ENCODE results near the gene UTS2B. TPM values are rescaled to one million over a fixed set of nuclear protein-coding genes. Genes with fewer than 3 reads are reported as not detected.
A peak's percentile ranks its signal among the peaks of the same experiment; 100 is the strongest.

Gene UTS2B
- total RNA-seq, 2 experiments from 2014 or later: not detected

DNA sequence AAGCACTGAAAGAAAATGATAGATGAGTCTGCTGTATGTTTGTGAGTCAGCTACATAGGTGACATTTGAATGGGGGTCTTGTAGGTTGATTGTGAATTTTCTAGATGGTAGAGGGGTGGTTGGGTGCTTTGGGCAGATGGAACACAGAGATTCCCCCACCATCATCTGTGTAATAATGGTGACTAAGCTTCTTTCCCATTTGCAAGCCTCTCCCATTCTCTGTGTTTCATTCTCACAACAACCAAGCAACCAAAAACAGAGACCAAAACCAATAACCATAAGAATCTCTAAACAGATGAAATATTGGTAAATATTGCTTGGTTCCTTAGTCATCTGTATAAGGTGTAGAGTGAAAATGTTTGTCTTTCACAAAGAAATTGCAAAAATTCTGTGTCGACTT is 17.8 kb upstream of the UTS2B start:
- H3K4me3 Mint-ChIP-seq: no peak overlapping the region
- H3K9me3 Mint-ChIP-seq (ENCODE audit: low read depth): no peaks in the 10 kb centered on the region
- H3K4me1 Mint-ChIP-seq: peaks cover 25% of the 10 kb centered on the region
- H3K27ac Mint-ChIP-seq: no peak overlapping the region
- intact Hi-C loops (cut with DNase I, micrococcal nuclease): no loop called here
- DNase-seq: no peak
- CTCF ChIA-PET: no interaction called here
- POLR2A ChIA-PET: no interaction called here
- H3K27me3 Mint-ChIP-seq: no peaks in the 10 kb centered on the region
- H3K36me3 Mint-ChIP-seq (ENCODE audit: low read depth): no peaks in the 10 kb centered on the region
- ATAC-seq: no peak

DNA sequence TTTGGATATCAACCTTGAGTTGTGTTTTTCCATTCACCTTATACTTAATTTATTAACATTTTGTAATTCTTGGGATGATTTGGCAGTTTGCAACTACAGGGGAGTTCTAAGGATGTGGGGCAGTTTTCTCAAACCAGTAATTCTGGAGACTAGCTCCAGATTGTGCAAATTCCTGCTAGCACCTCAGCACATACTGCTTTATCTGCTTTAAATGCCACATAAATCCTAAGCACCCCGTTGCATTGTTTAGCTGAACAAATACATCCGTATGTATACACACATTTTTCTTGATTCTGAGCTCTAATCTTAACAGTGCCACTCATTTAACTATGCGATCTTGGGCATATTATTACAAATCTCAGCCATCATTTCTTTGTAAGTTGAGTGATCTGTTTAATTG is 16.9 kb upstream of the UTS2B start:
- CTCF ChIA-PET: no interaction called here
- ATAC-seq: no peak

DNA sequence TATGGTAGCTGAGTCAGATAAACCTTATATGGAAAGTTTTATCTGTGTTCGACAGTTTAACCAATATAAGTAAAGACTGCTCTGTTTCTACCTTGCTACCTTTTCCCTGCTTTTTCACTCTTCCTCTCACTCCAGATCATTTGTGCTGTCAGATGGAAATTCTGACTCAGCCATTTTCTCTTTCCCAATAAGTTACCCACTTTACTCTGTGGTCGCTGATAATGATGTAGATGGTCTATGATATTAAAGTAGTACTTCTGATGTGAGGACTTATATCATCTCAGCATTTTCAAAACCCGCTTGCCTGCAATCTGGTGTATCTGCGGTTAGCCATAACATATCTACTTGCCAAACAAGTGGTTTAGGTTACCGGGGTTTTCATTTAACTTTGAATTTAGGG is 15.0 kb upstream of the UTS2B start:
- ChIA-PET CTCF (no interaction called here), POLR2A (no interaction called here)
- Mint-ChIP-seq H3K4me1 (peaks cover 26% of the 10 kb centered on the region), H3K27me3 (no peaks in the 10 kb centered on the region), H3K27ac (no peak overlapping the region), H3K36me3 (ENCODE audit: low read depth) (no peaks in the 10 kb centered on the region), H3K4me3 (no peak overlapping the region), H3K9me3 (ENCODE audit: low read depth) (no peaks in the 10 kb centered on the region)
- intact Hi-C loops (cut with DNase I, micrococcal nuclease): no loop called here
- DNase-seq (no peak), ATAC-seq (peak; percentile 30)

More for the DNA sequence above, 16.9 kb upstream of the UTS2B start:
- intact Hi-C loops (cut with DNase I, micrococcal nuclease): no loop called here
- H3K27ac Mint-ChIP-seq: no peak overlapping the region
- H3K27me3 Mint-ChIP-seq: no peaks in the 10 kb centered on the region
- POLR2A ChIA-PET: no interaction called here
- H3K4me3 Mint-ChIP-seq: no peak overlapping the region
- no peaks in the 10 kb centered on the region for H3K36me3 Mint-ChIP-seq (ENCODE audit: low read depth)
- H3K9me3 Mint-ChIP-seq (ENCODE audit: low read depth): no peaks in the 10 kb centered on the region
- DNase-seq: no peak
- peaks cover 25% of the 10 kb centered on the region for H3K4me1 Mint-ChIP-seq

DNA sequence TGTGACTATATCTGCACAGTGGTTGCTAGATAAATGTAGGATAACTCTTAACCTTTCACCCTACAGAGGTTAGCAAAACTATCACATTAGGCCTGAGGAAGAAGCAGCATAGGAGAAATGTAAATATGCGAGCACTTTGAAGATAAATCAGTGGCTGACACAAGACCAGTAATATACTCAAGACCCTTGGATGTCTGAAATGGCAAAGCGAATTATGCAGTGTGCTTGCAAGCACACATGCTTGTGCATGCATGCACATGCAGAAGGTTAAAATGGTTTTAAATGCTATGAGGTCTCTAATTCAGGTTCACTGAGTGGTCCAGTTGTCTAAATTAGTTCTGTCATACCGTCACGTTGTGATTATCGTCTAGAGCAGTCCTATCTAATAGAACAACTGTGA is 13.6 kb upstream of the UTS2B start:
- ATAC-seq: no peak
- intact Hi-C loops (cut with DNase I, micrococcal nuclease): no loop called here
- H3K27ac Mint-ChIP-seq: no peak overlapping the region
- no peak for DNase-seq
- H3K4me3 Mint-ChIP-seq: no peak overlapping the region
- H3K27me3 Mint-ChIP-seq: no peaks in the 10 kb centered on the region
- no peaks in the 10 kb centered on the region for H3K9me3 Mint-ChIP-seq (ENCODE audit: low read depth)
- ChIA-PET POLR2A (no interaction called here), CTCF (no interaction called here)
- no peaks in the 10 kb centered on the region for H3K36me3 Mint-ChIP-seq (ENCODE audit: low read depth)
- H3K4me1 Mint-ChIP-seq: peaks cover 33% of the 10 kb centered on the region

DNA sequence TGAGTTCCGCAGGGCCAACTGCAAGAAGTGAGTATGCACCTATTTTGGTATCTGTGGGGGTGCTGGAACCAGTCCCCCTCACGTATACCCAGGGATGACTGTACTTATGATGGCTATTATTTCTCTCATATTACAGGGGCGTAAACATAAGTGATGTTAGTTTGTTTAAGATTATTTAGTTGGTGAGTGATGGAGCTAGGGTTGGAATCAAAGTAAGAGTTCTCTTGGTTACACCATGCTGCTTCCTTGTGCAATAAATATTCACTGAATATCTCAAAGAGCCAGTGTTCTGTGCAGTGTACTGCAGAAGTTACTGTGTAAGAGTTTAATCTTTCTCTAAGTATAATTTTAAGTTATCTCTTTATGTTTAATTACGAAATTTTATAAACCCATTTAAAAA is 12.8 kb upstream of the UTS2B start:
- intact Hi-C loops (cut with DNase I, micrococcal nuclease): no loop called here
- Mint-ChIP-seq H3K9me3 (ENCODE audit: low read depth) (no peaks in the 10 kb centered on the region), H3K4me3 (no peak overlapping the region), H3K36me3 (ENCODE audit: low read depth) (no peaks in the 10 kb centered on the region), H3K27ac (no peak overlapping the region), H3K27me3 (no peaks in the 10 kb centered on the region), H3K4me1 (peaks cover 34% of the 10 kb centered on the region)
- ChIA-PET POLR2A (no interaction called here), CTCF (interaction anchor here (0.7 kb wide), 1 partner anchor 282 kb away, joined by 4 read pairs; no protein-coding TSS in a partner anchor)
- DNase-seq: no peak
- no peak for ATAC-seq

DNA sequence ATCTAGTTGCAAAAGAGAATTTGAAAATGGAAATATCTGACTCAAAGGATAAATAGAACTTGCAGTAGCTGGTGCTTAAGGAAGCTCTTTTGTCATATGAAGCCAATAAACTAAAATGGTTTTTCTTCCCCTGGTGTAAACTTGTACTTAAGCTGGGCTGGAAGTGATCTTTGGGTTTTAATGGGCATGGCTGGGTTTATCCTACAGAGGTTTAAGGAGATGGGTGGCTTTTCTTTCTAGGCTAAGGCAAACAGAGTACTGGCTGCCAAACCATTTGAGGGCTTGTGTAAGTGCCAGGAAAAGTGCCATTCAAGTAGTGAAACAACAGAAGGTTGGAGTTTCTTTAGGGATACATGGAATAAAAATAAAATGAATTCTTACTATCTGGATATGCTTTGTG is 12.1 kb upstream of the UTS2B start:
- ChIA-PET CTCF (no interaction called here), POLR2A (no interaction called here)
- no peaks in the 10 kb centered on the region for H3K9me3 Mint-ChIP-seq (ENCODE audit: low read depth)
- H3K4me1 Mint-ChIP-seq: peaks cover 35% of the 10 kb centered on the region
- no peaks in the 10 kb centered on the region for H3K36me3 Mint-ChIP-seq (ENCODE audit: low read depth)
- H3K27me3 Mint-ChIP-seq: no peaks in the 10 kb centered on the region
- no peak overlapping the region for H3K4me3 Mint-ChIP-seq
- ATAC-seq (no peak), DNase-seq (no peak)
- intact Hi-C loops (cut with DNase I, micrococcal nuclease): no loop called here
- H3K27ac Mint-ChIP-seq: no peak overlapping the region

DNA sequence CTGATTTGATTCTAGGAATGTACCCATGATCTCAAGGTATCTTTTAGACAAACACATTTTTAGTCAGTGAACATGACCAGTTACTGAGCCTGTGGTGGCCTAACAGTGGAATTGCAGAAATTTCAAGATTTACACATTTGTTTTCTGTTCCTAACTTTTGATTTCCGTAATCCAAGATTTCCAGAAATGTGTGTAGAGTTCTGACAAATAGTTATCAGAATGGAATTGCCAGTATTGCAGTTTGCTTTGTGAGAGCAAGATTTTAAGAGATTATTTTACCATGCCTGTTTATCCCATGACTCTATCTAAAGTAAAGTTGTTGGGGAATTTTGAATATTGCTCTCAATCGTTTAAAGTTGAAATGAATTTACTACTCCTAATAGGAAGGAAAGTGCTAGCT is 11.7 kb upstream of the UTS2B start:
- CTCF ChIA-PET: no interaction called here
- peaks cover 38% of the 10 kb centered on the region for H3K4me1 Mint-ChIP-seq

DNA sequence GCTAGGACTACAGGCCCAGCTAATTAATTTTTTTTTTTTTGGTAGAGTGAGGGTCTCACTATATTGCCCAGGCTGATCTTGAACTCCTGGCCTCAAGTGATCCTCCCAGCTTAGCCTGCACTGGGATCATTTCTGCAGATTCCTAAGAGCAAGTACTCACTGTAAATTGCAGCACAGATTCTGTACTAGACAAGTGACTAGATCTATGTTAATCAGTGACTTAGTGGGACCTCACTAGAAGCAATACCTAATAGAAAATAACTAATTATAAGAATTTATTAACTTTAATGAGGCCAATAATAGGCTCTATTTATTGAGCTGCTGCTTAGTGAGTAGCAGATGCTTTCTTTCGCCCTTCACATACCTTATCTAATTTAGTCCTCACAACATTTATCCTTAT is 10.6 kb upstream of the UTS2B start:
- ATAC-seq: no peak
- CTCF ChIA-PET: interaction anchor here (0.9 kb wide), 1 partner anchor 14 kb away, joined by 3 read pairs; no protein-coding TSS in a partner anchor

More for the DNA sequence above, 11.7 kb upstream of the UTS2B start:
- POLR2A ChIA-PET: no interaction called here
- ATAC-seq: no peak
- H3K9me3 Mint-ChIP-seq (ENCODE audit: low read depth): no peaks in the 10 kb centered on the region
- no peaks in the 10 kb centered on the region for H3K27me3 Mint-ChIP-seq
- intact Hi-C loops (cut with DNase I, micrococcal nuclease): no loop called here
- H3K27ac Mint-ChIP-seq: no peak overlapping the region
- H3K4me3 Mint-ChIP-seq: no peak overlapping the region
- no peaks in the 10 kb centered on the region for H3K36me3 Mint-ChIP-seq (ENCODE audit: low read depth)
- no peak for DNase-seq

DNA sequence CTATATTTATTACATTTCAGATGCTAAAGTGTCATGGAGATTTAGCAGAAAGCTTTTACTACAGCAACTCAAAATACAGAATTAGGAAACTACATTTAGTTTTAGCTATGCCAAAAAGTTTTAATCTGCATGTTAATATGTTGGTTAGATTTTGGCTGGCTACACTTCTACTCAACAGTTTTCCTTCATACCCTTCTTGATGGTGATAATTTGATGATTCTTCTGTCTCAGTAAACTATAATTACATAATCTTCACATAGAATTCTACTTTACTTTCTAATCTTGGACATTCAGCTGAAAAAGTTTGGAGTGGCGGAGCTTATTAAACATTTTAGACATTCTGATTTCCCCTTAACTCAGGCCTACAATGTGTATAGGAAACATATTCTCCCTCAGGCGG is 10.0 kb upstream of the UTS2B start:
- no peak for ATAC-seq
- no peaks in the 10 kb centered on the region for H3K9me3 Mint-ChIP-seq (ENCODE audit: low read depth)
- H3K27ac Mint-ChIP-seq: no peak overlapping the region
- H3K4me1 Mint-ChIP-seq: peaks cover 46% of the 10 kb centered on the region
- no peaks in the 10 kb centered on the region for H3K36me3 Mint-ChIP-seq (ENCODE audit: low read depth)
- ChIA-PET POLR2A (no interaction called here), CTCF (interaction anchor here (0.9 kb wide), 1 partner anchor 15 kb away, joined by 3 read pairs; no protein-coding TSS in a partner anchor)
- no peaks in the 10 kb centered on the region for H3K27me3 Mint-ChIP-seq
- intact Hi-C loops (cut with DNase I, micrococcal nuclease): no loop called here
- no peak for DNase-seq
- no peak overlapping the region for H3K4me3 Mint-ChIP-seq

More for the DNA sequence above, 10.6 kb upstream of the UTS2B start:
- Mint-ChIP-seq H3K9me3 (ENCODE audit: low read depth) (no peaks in the 10 kb centered on the region), H3K36me3 (ENCODE audit: low read depth) (no peaks in the 10 kb centered on the region), H3K4me1 (peaks cover 46% of the 10 kb centered on the region), H3K4me3 (no peak overlapping the region), H3K27ac (no peak overlapping the region), H3K27me3 (no peaks in the 10 kb centered on the region)
- POLR2A ChIA-PET: no interaction called here
- no peak for DNase-seq
- intact Hi-C loops (cut with DNase I, micrococcal nuclease): no loop called here

DNA sequence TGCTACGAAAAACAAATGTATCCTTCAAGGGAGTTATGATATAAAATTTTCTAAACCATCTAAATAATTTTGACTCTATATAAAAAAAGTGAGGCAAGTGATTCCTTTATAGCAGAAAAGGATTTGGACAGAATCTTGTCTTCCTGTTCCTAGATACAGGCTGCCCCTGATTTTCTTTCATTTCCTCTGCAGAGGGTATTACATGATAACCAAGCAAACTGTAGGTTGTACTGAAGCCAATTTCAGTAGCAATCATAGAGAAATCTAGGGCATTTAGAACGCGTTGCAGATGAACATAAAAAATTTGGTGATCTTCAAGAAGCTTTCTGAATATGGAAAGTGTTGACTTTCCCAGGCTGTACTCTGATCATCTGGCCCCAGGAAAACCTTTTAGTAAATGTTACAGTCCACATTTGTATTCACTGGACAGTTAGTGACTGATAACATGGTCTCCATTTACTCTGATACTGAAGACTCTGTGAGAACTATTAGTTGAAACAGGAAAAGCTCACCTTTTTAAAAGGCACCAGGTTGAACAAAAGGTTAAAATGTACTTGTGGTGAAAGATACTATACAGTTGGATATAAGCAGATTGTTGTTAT is 9.1 kb upstream of the UTS2B start:
- Mint-ChIP-seq H3K9me3 (ENCODE audit: low read depth) (no peaks in the 10 kb centered on the region), H3K27ac (peak overlapping the region; percentile 19), H3K36me3 (ENCODE audit: low read depth) (no peaks in the 10 kb centered on the region), H3K4me1 (peaks cover 48% of the 10 kb centered on the region), H3K4me3 (no peak overlapping the region), H3K27me3 (no peaks in the 10 kb centered on the region)
- ChIA-PET POLR2A (no interaction called here), CTCF (no interaction called here)
- intact Hi-C loops (cut with DNase I, micrococcal nuclease): loop anchor here in 1 of 2 experiments (10.0 kb wide), 1 partner anchor 95 kb away; no protein-coding TSS in a partner anchor
- ATAC-seq (no peak), DNase-seq (no peak)

DNA sequence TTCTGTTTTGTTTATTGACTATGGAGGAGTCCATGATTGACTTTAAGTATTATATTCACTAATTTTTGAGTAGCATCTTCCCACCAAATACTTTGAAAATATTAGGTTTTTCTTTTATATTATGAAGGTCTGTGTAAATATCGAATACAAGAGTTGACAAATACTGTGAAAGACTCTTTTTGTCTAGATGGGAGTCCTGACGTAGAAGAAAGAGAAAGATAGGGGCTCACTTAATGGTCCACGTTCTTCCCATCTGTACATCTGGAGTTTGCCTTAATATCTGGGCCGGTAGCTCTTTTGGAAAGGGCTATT is 7.8 kb upstream of the UTS2B start:
- POLR2A ChIA-PET: no interaction called here
- peak overlapping the region; percentile 65 for H3K27ac Mint-ChIP-seq
- ATAC-seq (no peak), DNase-seq (no peak)
- no peaks in the 10 kb centered on the region for H3K27me3 Mint-ChIP-seq
- CTCF ChIA-PET: interaction anchor here (1.8 kb wide), 1 partner anchor 21 kb away, joined by 4 read pairs; no protein-coding TSS in a partner anchor
- no peaks in the 10 kb centered on the region for H3K36me3 Mint-ChIP-seq (ENCODE audit: low read depth)
- no peaks in the 10 kb centered on the region for H3K9me3 Mint-ChIP-seq (ENCODE audit: low read depth)
- H3K4me3 Mint-ChIP-seq: no peak overlapping the region
- peaks cover 50% of the 10 kb centered on the region for H3K4me1 Mint-ChIP-seq
- intact Hi-C loops (cut with DNase I, micrococcal nuclease): loop anchor here in 1 of 2 experiments (10.0 kb wide), 1 partner anchor 93 kb away; no protein-coding TSS in a partner anchor

DNA sequence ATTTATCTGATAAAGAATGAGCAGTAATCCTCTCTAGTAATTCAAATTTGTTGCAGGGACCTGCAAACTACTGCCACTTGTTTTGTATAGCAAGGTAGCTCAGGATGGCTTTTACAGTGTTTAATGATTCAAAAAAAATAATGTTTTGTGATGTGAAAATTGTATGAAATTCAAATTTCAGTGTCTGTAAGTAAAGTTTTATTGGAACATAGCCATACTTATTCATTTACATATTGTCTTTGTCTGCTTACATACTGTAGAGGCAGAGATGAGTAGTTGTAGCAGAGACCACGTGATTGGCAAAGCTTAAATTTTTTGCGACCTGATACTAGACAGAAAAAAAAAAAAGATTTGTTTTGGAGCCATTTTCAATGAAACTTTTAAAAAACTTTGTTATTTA is 6.5 kb upstream of the UTS2B start:
- no peak for ATAC-seq
- ChIA-PET POLR2A (interaction anchor here (1.1 kb wide), 1 partner anchor 8 kb away, joined by 4 read pairs; no protein-coding TSS in a partner anchor), CTCF (interaction anchor here (0.7 to 1.1 kb wide), 3 partner anchors 22 to 896 kb away, joined by 3 to 5 read pairs (median 4); no protein-coding TSS in a partner anchor)
- Mint-ChIP-seq H3K27ac (peak overlapping the region; percentile 58), H3K4me3 (peak overlapping the region; percentile 36), H3K9me3 (ENCODE audit: low read depth) (no peaks in the 10 kb centered on the region), H3K36me3 (ENCODE audit: low read depth) (no peaks in the 10 kb centered on the region), H3K4me1 (peaks cover 51% of the 10 kb centered on the region), H3K27me3 (no peaks in the 10 kb centered on the region)
- intact Hi-C loops (cut with DNase I, micrococcal nuclease): loop anchor here (1.0 to 10.0 kb wide), 2 partner anchors 23 to 92 kb away; no protein-coding TSS in a partner anchor
- no peak for DNase-seq

All from activated CD4-positive, alpha-beta T cell treated with anti-CD3 and anti-CD28 coated beads for 36 hours (primary cell).